GM12878 (cell line): Measurements from ENCODE around the gene ADAMTS18. TPM values are rescaled to one million over a fixed set of nuclear protein-coding genes. Genes with fewer than 3 reads are reported as not detected.
A peak's percentile ranks its signal among the peaks of the same experiment; 100 is the strongest.

Experiments
- ASH2L ChIP-seq: fragments of 300-600, 200-600 bp; sonication (generic); IDR thresholded peaks from 2 replicates; pipeline ENCODE4 v1.6.1; 2017; ENCODE audit warnings: low read depth, mild to moderate bottlenecking, borderline replicate concordance
- BCL11A ChIP-seq: IDR thresholded peaks from 2 replicates; pipeline ENCODE4 v1.6.1; 2011; ENCODE audit warnings: low read depth, low read length
- CBX3 ChIP-seq: fragments of 200-600 bp; sonication (generic); IDR thresholded peaks from 2 replicates; pipeline ENCODE4 v1.6.1; 2016; ENCODE audit warnings: low read depth, borderline replicate concordance
- E2F4 ChIP-seq: IDR thresholded peaks from 2 replicates; pipeline ENCODE4 v1.6.1; 2012; ENCODE audit warnings: low read depth, low read length, improper control_type of control experiment
- EZH2 ChIP-seq: IDR thresholded peaks from 2 replicates; pipeline ENCODE4 v1.6.1; 2012; ENCODE audit warnings: low read depth, mild to moderate bottlenecking, control low read depth, inconsistent platforms, low read length, borderline replicate concordance; ENCODE audit not compliant: control insufficient read depth
- FOXM1 ChIP-seq: IDR thresholded peaks from 2 replicates; pipeline ENCODE4 v1.6.1; 2012; ENCODE audit warnings: low read depth, mild to moderate bottlenecking, inconsistent platforms, low read length, moderate library complexity
- HDAC2 ChIP-seq: fragments of 200-600 bp; sonication (generic); IDR thresholded peaks from 2 replicates; pipeline ENCODE4 v1.6.1; 2017
- KLF5 ChIP-seq: fragments of 450-650 bp; IDR thresholded peaks from 2 replicates; pipeline ENCODE4 v1.6.1; 2014; ENCODE audit warnings: mild to moderate bottlenecking; ENCODE audit not compliant: partially characterized antibody
- MYB ChIP-seq: fragments of 150-350 bp; IDR thresholded peaks from 2 replicates; pipeline ENCODE4 v1.6.1; 2014; ENCODE audit warnings: mild to moderate bottlenecking, low read depth, low read length, borderline replicate concordance
- NR2C1 ChIP-seq: fragments of 450-650 bp; IDR thresholded peaks from 2 replicates; pipeline ENCODE4 v1.6.1; 2017; ENCODE audit warnings: antibody characterized with exemption, mild to moderate bottlenecking, moderate library complexity
- NRF1 ChIP-seq: conservative IDR thresholded peaks from 2 replicates; pipeline ENCODE4 v1.6.1; 2011; ENCODE audit warnings: mild to moderate bottlenecking, low read depth, low read length, improper control_type of control experiment
- PBX3 ChIP-seq: IDR thresholded peaks from 2 replicates; pipeline ENCODE4 v1.6.1; 2011; ENCODE audit warnings: mild to moderate bottlenecking, low read depth, low read length, moderate library complexity; ENCODE audit not compliant: insufficient replicate concordance
- PKNOX1 ChIP-seq: fragments of 450-650 bp; IDR thresholded peaks from 2 replicates; pipeline ENCODE4 v1.6.1; 2016; ENCODE audit warnings: mild to moderate bottlenecking
- REST ChIP-seq: IDR thresholded peaks from 2 replicates; pipeline ENCODE4 v1.6.1; 2012; ENCODE audit warnings: mild to moderate bottlenecking, low read depth, low read length
- RFX5 ChIP-seq: IDR thresholded peaks from 2 replicates; pipeline ENCODE4 v1.6.1; 2011; ENCODE audit warnings: low read depth, low read length, improper control_type of control experiment
- SMC3 ChIP-seq: IDR thresholded peaks from 2 replicates; pipeline ENCODE4 v1.6.1; 2011; ENCODE audit warnings: low read length, improper control_type of control experiment, borderline replicate concordance
- ZBED1 ChIP-seq: IDR thresholded peaks from 2 replicates; pipeline ENCODE4 v1.6.1; 2016; ENCODE audit warnings: borderline replicate concordance
- ZBTB40 ChIP-seq: fragments of 450-650 bp; IDR thresholded peaks from 2 replicates; pipeline ENCODE4 v1.6.1; 2016; ENCODE audit warnings: mild to moderate bottlenecking, moderate library complexity, borderline replicate concordance
- ZNF217 ChIP-seq: fragments of 450-650 bp; IDR thresholded peaks from 2 replicates; pipeline ENCODE4 v1.6.1; 2017; ENCODE audit warnings: antibody characterized with exemption, mild to moderate bottlenecking
- ZNF622 ChIP-seq: fragments of 450-650 bp; IDR thresholded peaks from 2 replicates; pipeline ENCODE4 v1.6.1; 2017; ENCODE audit warnings: mild to moderate bottlenecking, inconsistent platforms
- ZSCAN29 ChIP-seq: fragments of 450-650 bp; IDR thresholded peaks from 2 replicates; pipeline ENCODE4 v1.6.1; 2017; ENCODE audit warnings: mild to moderate bottlenecking, moderate library complexity
- polyA plus RNA-seq, 11 experiments: library from polyadenylated mRNA; depleted of rRNA in 4 of 11; unstranded in 6 of 11; stranded (reverse) in 5 of 11; fragments of >200 nt; fragmentation: Nextera tagmentation in 4 of 11; fragmentation: Illumina TruSeq in 1 of 11; extraction: Ambion mirVana in 4 of 11; extraction: Trizol in 1 of 11; gene quantifications; 1 replicate in 1 of 11; 2 replicates in 10 of 11; pipeline versions ENCODE4 v1.2.1 to v1.2.3, GENCODE V29; 2011 to 2016; ENCODE audit warnings: inconsistent platforms in 2 of 11, missing spikeins in 2 of 11, low read depth in 1 of 11
- total RNA-seq, 4 experiments: library from RNA; depleted of rRNA in 3 of 4; stranded (reverse); fragments of >200 nt in 3 of 4; fragmentation: Illumina TruSeq in 1 of 4; extraction: Trizol in 1 of 4; gene quantifications; 2 replicates each; pipeline versions ENCODE4 v1.2.1 to v1.2.3, GENCODE V29; 2013 to 2021

Gene ADAMTS18
- total and polyA plus RNA-seq, 10 of the 15 experiments (the other 5 are each of a cell fraction or from before 2014, with no cell fraction given), result not detected

- TF ChIP-seq ZBTB40 (no peak), ASH2L (no peak), NRF1 (no peak), ZNF622 (no peak), RFX5 (peak; percentile 46; the same call in 1 of the 2 replicates), ZSCAN29 (0 out of 2 replicates have a peak, but pooled peaks have one; percentile 21), REST (no peak), SMC3 (peak; percentile 100), ZNF217 (no peak), KLF5 (no peak), MYB (0 out of 2 replicates have a peak, but pooled peaks have one; percentile 41), BCL11A (no peak), PKNOX1 (no peak), ZBED1 (no peak), E2F4 (no peak), EZH2 (no peak), PBX3 (no peak), NR2C1 (no peak), HDAC2 (no peak), CBX3 (no peak), FOXM1 (peak; percentile 64)
These were observed 198.7 kb downstream of the ADAMTS18 start (continued) for GRCh38 chr16:77236063-77236511.
